Astrocyte (in vitro differentiated cells and primary cell): ENCODE measurements around the gene UTP4. TPM values are rescaled to one million over a fixed set of nuclear protein-coding genes. Genes with fewer than 3 reads are reported as not detected.
A peak's percentile ranks its signal among the peaks of the same experiment; 100 is the strongest.

Experiments used
- DNase-seq: peaks from one replicate; pipeline ENCODE4 v3.0.0-alpha.2; 2010; ENCODE audit warnings: low read depth
- FAIRE-seq: peaks from 2 replicates; lab custom pipeline; 2011; peaks lifted over from hg19 to GRCh38; lab: Jason Lieb, UNC
- H2AFZ ChIP-seq: 2 replicates; pipeline ENCODE4 v1.6.0; 2012; ENCODE audit warnings: low read depth, low read length, inconsistent platforms
- H3K27ac ChIP-seq: 2 replicates; pipeline ENCODE4 v1.5.1; 2011; ENCODE audit warnings: low read depth, low read length, inconsistent platforms
- H3K27me3 ChIP-seq: 2 replicates; pipeline ENCODE4 v1.6.0; 2011; ENCODE audit warnings: low read length, inconsistent platforms; ENCODE audit not compliant: insufficient read depth
- H3K36me3 ChIP-seq: 2 replicates; pipeline ENCODE4 v1.5.1; 2011; ENCODE audit warnings: low read length, inconsistent platforms; ENCODE audit not compliant: insufficient read depth
- H3K4me1 ChIP-seq: 2 replicates; pipeline ENCODE4 v1.5.1; 2011; ENCODE audit warnings: low read length, inconsistent platforms; ENCODE audit not compliant: insufficient read depth
- H3K4me2 ChIP-seq: 2 replicates; pipeline ENCODE4 v1.6.0; 2012; ENCODE audit warnings: low read length, inconsistent platforms
- H3K4me3 ChIP-seq: 2 replicates; pipeline ENCODE4 v1.5.1; 2011; ENCODE audit warnings: low read depth, mild to moderate bottlenecking, low read length, inconsistent platforms; ENCODE audit not compliant: insufficient read depth
- H3K79me2 ChIP-seq: 2 replicates; pipeline ENCODE4 v1.6.0; 2012; ENCODE audit warnings: mild to moderate bottlenecking, low read length, inconsistent platforms; ENCODE audit not compliant: insufficient read depth
- H3K9ac ChIP-seq: 2 replicates; pipeline ENCODE4 v1.6.0; 2012; ENCODE audit warnings: mild to moderate bottlenecking, low read length, inconsistent platforms
- H3K9me3 ChIP-seq: 2 replicates; pipeline ENCODE4 v1.5.1; 2012; ENCODE audit warnings: low read depth, mild to moderate bottlenecking, low read length, inconsistent platforms; ENCODE audit not compliant: insufficient read depth
- H4K20me1 ChIP-seq: 2 replicates; pipeline ENCODE4 v1.6.0; 2012; ENCODE audit warnings: low read length, inconsistent platforms; ENCODE audit not compliant: insufficient read depth
- H3K27ac Mint-ChIP-seq: one replicate; pipeline ENCODE4 v1.8.0; 2021; ENCODE audit warnings: mild to moderate bottlenecking, mixed read lengths; ENCODE audit not compliant: unreplicated experiment
- H3K27me3 Mint-ChIP-seq: one replicate; pipeline ENCODE4 v1.8.0; 2021; ENCODE audit warnings: low read depth, mixed read lengths; ENCODE audit not compliant: unreplicated experiment
- H3K36me3 Mint-ChIP-seq: one replicate; pipeline ENCODE4 v1.8.0; 2021; ENCODE audit warnings: low read depth, mixed read lengths; ENCODE audit not compliant: unreplicated experiment
- H3K4me1 Mint-ChIP-seq: one replicate; pipeline ENCODE4 v1.8.0; 2021; ENCODE audit warnings: low read depth, mixed read lengths; ENCODE audit not compliant: unreplicated experiment
- H3K4me3 Mint-ChIP-seq: one replicate; pipeline ENCODE4 v1.8.0; 2021; ENCODE audit warnings: mild to moderate bottlenecking, moderate library complexity, mixed read lengths; ENCODE audit not compliant: unreplicated experiment
- H3K9me3 Mint-ChIP-seq: one replicate; pipeline ENCODE4 v1.8.0; 2021; ENCODE audit warnings: mild to moderate bottlenecking, mixed read lengths; ENCODE audit not compliant: unreplicated experiment
- CTCF ChIP-seq: IDR thresholded peaks from 2 replicates; pipeline ENCODE4 v1.5.1; 2011; ENCODE audit warnings: low read depth, mild to moderate bottlenecking, inconsistent platforms, low read length, moderate library complexity; ENCODE audit not compliant: insufficient read depth
- EZH2 ChIP-seq: IDR thresholded peaks from 2 replicates; pipeline ENCODE4 v1.6.1; 2012; ENCODE audit warnings: mild to moderate bottlenecking, low read length, inconsistent platforms; ENCODE audit not compliant: insufficient read depth
- total RNA-seq: library from RNA; stranded (reverse); gene quantifications from 2 replicates; pipeline ENCODE4 v1.2.1, GENCODE V29; 2021

UTP4 gene
- total RNA-seq, 1 donor from 2014 or later: 69.4 TPM

- H2AFZ ChIP-seq: peak overlapping the region; percentile 41
- H3K27me3 Mint-ChIP-seq: peaks cover 17% of the 10 kb centered on the region
- no peaks in the 10 kb centered on the region for H3K79me2 ChIP-seq
- no peak overlapping the region for H3K27ac Mint-ChIP-seq
- H3K4me3 ChIP-seq: peak overlapping the region; percentile 65
- peaks cover 13% of the 10 kb centered on the region for H3K4me1 Mint-ChIP-seq
- peak overlapping the region; percentile 78 for H3K4me3 Mint-ChIP-seq
- no peaks in the 10 kb centered on the region for H3K36me3 ChIP-seq
- peaks cover 25% of the 10 kb centered on the region for H3K4me1 ChIP-seq
- no peaks in the 10 kb centered on the region for H3K9me3 ChIP-seq
- peaks cover 5% of the 10 kb centered on the region for H3K27me3 ChIP-seq
- no peaks in the 10 kb centered on the region for H3K9me3 Mint-ChIP-seq
- no peak overlapping the region for H3K27ac ChIP-seq
- no peak for TF ChIP-seq EZH2
- TF ChIP-seq CTCF: no peak
- peaks cover 10% of the 10 kb centered on the region for H3K36me3 Mint-ChIP-seq
- FAIRE-seq (no peak), DNase-seq (no peak)
- peak overlapping the region; percentile 95 for H3K4me2 ChIP-seq
- H3K9ac ChIP-seq: peak overlapping the region; percentile 10
- H4K20me1 ChIP-seq: peaks cover 29% of the 10 kb centered on the region
These were observed 25.0 kb upstream of the UTP4 start for GRCh38 chr16:69107316-69107962.

- Histone ChIP-seq H4K20me1 (peaks cover 36% of the 10 kb centered on the region), H3K36me3 (no peaks in the 10 kb centered on the region), H3K4me1 (peaks cover 25% of the 10 kb centered on the region), H2AFZ (peak overlapping the region; percentile 41), H3K27ac (no peak overlapping the region), H3K9ac (no peak overlapping the region), H3K27me3 (peaks cover 5% of the 10 kb centered on the region), H3K9me3 (no peaks in the 10 kb centered on the region), H3K4me3 (no peak overlapping the region), H3K4me2 (peak overlapping the region; percentile 95), H3K79me2 (no peaks in the 10 kb centered on the region)
- no peak for FAIRE-seq
- no peak for DNase-seq
- no peaks in the 10 kb centered on the region for H3K9me3 Mint-ChIP-seq
- no peak overlapping the region for H3K27ac Mint-ChIP-seq
- H3K27me3 Mint-ChIP-seq: peaks cover 17% of the 10 kb centered on the region
- peak overlapping the region; percentile 45 for H3K4me3 Mint-ChIP-seq
- peaks cover 11% of the 10 kb centered on the region for H3K36me3 Mint-ChIP-seq
- TF ChIP-seq CTCF (no peak), EZH2 (no peak)
- H3K4me1 Mint-ChIP-seq: peaks cover 10% of the 10 kb centered on the region
These were observed 24.2 kb upstream of the UTP4 start for GRCh38 chr16:69108064-69108904.
